Panc1 (cell line): ENCODE data around the gene LINC01488. TPM values are rescaled to one million over a fixed set of nuclear protein-coding genes. Genes with fewer than 3 reads are reported as not detected.

Experiments
- ATAC-seq: fragments of 200-7000 bp; cut with Tn5 transposase; 2 replicates; pipeline ENCODE4 v1.9.1; 2020; ENCODE audit warnings: mild to moderate bottlenecking, moderate library complexity
- BruUV-seq: library from RNA; stranded (reverse); fragments of 400-500 nt; replicated peaks from 2 replicates; lab custom pipeline; 2021; lab: Mats Ljungman, UMichigan
- CTCF ChIA-PET: fragments of 300-600 bp; sonication (Branson Sonifier 250); formaldehyde crosslinking; loops from one replicate; lab custom pipeline; 2022; ENCODE audit warnings: antibody characterized with exemption; lab: Charles Lee
- POLR2A ChIA-PET: fragments of 300-600 bp; sonication (Branson Sonifier 250); formaldehyde crosslinking; loops from one replicate; lab custom pipeline; 2022; ENCODE audit warnings: antibody characterized with exemption; lab: Charles Lee
- DNase-seq: peaks from one replicate; pipeline ENCODE4 v3.0.0-alpha.2; 2010; ENCODE audit warnings: low read depth, low spot score
- H3K27ac ChIP-seq: 2 replicates; pipeline ENCODE4 v1.5.1; 2011; ENCODE audit warnings: mild to moderate bottlenecking, low read length, inconsistent platforms
- H3K27me3 ChIP-seq: fragments of 200-500 bp; sonication (Bioruptor generic); 2 replicates; pipeline ENCODE4 v1.6.0; 2014; ENCODE audit warnings: low read length, inconsistent platforms; ENCODE audit not compliant: control insufficient read depth, insufficient read depth
- H3K36me3 ChIP-seq: fragments of 200-500 bp; sonication (Bioruptor generic); 2 replicates; pipeline ENCODE4 v1.5.1; 2014; ENCODE audit warnings: inconsistent platforms, mild to moderate bottlenecking, low read length, moderate library complexity; ENCODE audit not compliant: control insufficient read depth, insufficient read depth
- H3K4me1 ChIP-seq: 2 replicates; pipeline ENCODE4 v1.5.1; 2011; ENCODE audit warnings: inconsistent platforms, mild to moderate bottlenecking, low read length, moderate library complexity; ENCODE audit not compliant: control insufficient read depth, insufficient read depth
- H3K4me3 ChIP-seq, 2 experiments: 2 replicates each; pipeline ENCODE4 v1.5.1; 2011 to 2012; ENCODE audit warnings: low read depth in 2 of 2, low read length in 2 of 2, mild to moderate bottlenecking in 2 of 2, inconsistent platforms in 1 of 2, moderate library complexity in 1 of 2
- H3K9me3 ChIP-seq: fragments of 200-500 bp; sonication (Bioruptor generic); 2 replicates; pipeline ENCODE4 v1.5.1; 2014; ENCODE audit warnings: low read depth, mild to moderate bottlenecking, inconsistent platforms, low read length, moderate library complexity; ENCODE audit not compliant: control insufficient read depth, insufficient read depth
- CTCF ChIP-seq: fragments of 450-650 bp; IDR thresholded peaks from 2 replicates; pipeline ENCODE4 v1.5.1; 2017; ENCODE audit warnings: mild to moderate bottlenecking
- POLR2AphosphoS5 ChIP-seq: IDR thresholded peaks from 2 replicates; pipeline ENCODE4 v1.6.1; 2012; ENCODE audit warnings: mild to moderate bottlenecking, low read depth, low read length, moderate library complexity
- REST ChIP-seq, 2 experiments: IDR thresholded peaks; 2 replicates each; pipeline ENCODE4 v1.6.1; 2011 to 2012; ENCODE audit warnings: low read depth in 2 of 2, control low read depth in 1 of 2, low read length in 1 of 2, mild to moderate bottlenecking in 1 of 2, moderate library complexity in 1 of 2; ENCODE audit not compliant: insufficient read depth in 1 of 2
- SIN3A ChIP-seq: IDR thresholded peaks from 2 replicates; pipeline ENCODE4 v1.6.1; 2012; ENCODE audit warnings: low read depth, mild to moderate bottlenecking, low read length, moderate library complexity, borderline replicate concordance; ENCODE audit not compliant: insufficient read depth
- TCF7L2 ChIP-seq: IDR thresholded peaks from 2 replicates; pipeline ENCODE4 v1.6.1; 2011; ENCODE audit warnings: mild to moderate bottlenecking, low read depth, low read length, inconsistent platforms
- in situ Hi-C: cut with HindIII; loops from 2 replicates; pipeline ENCODE4 v1.10.0; 2016; ENCODE audit warnings: low sequenced_read_pairs, low pct_unique_long_range_greater_than_20kb
- intact Hi-C: fragments of 100-400 bp; cut with micrococcal nuclease; formaldehyde crosslinking; loops from one replicate; pipeline ENCODE4 v1.10.0; 2022; ENCODE audit not compliant: unreplicated experiment
- total RNA-seq: library from RNA; stranded (reverse); gene quantifications from one replicate; pipeline ENCODE4 v1.2.1, GENCODE V29; 2021; ENCODE audit not compliant: unreplicated experiment

The LINC01488 gene
- total RNA-seq, 1 experiment from 2014 or later, result not detected

- ChIA-PET CTCF (no interaction called here), POLR2A (no interaction called here)
- no peak overlapping the region for H3K4me3 ChIP-seq
- no peak for TF ChIP-seq CTCF
- TF ChIP-seq REST (IDR thresholded peaks at IDR 0.05; ENCODE audit: insufficient read depth in 1 of 2, low read depth in 2 of 2, low read length in 1 of 2), result no peak
- no peak for TF ChIP-seq TCF7L2
- TF ChIP-seq SIN3A, result no peak
- TF ChIP-seq POLR2AphosphoS5, result no peak
- intact Hi-C loops (no loop called here), in situ Hi-C loops (no loop called here)
- no peaks in the 10 kb centered on the region for H3K27me3 ChIP-seq
- no peak overlapping the region for H3K27ac ChIP-seq
- no peak for DNase-seq
- H3K36me3 ChIP-seq, result no peaks in the 10 kb centered on the region
- H3K9me3 ChIP-seq, result no peaks in the 10 kb centered on the region
- peaks cover 7% of the 10 kb centered on the region; the same call in 1 of the 2 replicates for H3K4me1 ChIP-seq
- ATAC-seq, result no peak
- no TSS peak for BruUV-seq
Measured at GRCh38 chr11:69483170-69483569, 1.7 kb downstream of the LINC01488 start.

- H3K4me1 ChIP-seq, result peaks cover 7% of the 10 kb centered on the region; the same call in 1 of the 2 replicates
- POLR2A ChIA-PET, result no interaction called here
- intact Hi-C loops, result no loop called here
Measured at GRCh38 chr11:69483691-69484426, 2.4 kb downstream of the LINC01488 start.

More at GRCh38 chr11:69483691-69484426, 2.4 kb downstream of the LINC01488 start:
- BruUV-seq, result no TSS peak
- in situ Hi-C loops, result no loop called here
- Histone ChIP-seq H3K36me3 (no peaks in the 10 kb centered on the region), H3K27ac (no peak overlapping the region), H3K27me3 (no peaks in the 10 kb centered on the region), H3K4me3 (no peak overlapping the region), H3K9me3 (no peaks in the 10 kb centered on the region)
- DNase-seq (no peak), ATAC-seq (no peak)
- TF ChIP-seq TCF7L2 (no peak), REST (IDR thresholded peaks at IDR 0.05; ENCODE audit: insufficient read depth in 1 of 2, low read depth in 2 of 2, low read length in 1 of 2) (no peak), POLR2AphosphoS5 (no peak), CTCF (no peak), SIN3A (no peak)
- CTCF ChIA-PET, result no interaction called here
